Naive thymus-derived CD4-positive, alpha-beta T cell (primary cell): ENCODE data around the gene INPP5B. TPM values are rescaled to one million over a fixed set of nuclear protein-coding genes. Genes with fewer than 3 reads are reported as not detected.

Source experiments
- ATAC-seq: fragments of 150-1000 bp; cut with Tn5 transposase; 2 replicates; pipeline ENCODE4 v1.10.0; 2021; ENCODE audit warnings: mild to moderate bottlenecking, moderate library complexity
- CTCF ChIA-PET: fragments of 350-600 bp; sonication (Branson Sonifier 250); formaldehyde crosslinking; loops from one replicate; lab custom pipeline; 2021; ENCODE audit warnings: antibody characterized with exemption; lab: Charles Lee
- POLR2A ChIA-PET: fragments of 350-600 bp; sonication (Branson Sonifier 250); formaldehyde crosslinking; loops from one replicate; lab custom pipeline; 2021; ENCODE audit warnings: antibody characterized with exemption, inconsistent platforms; lab: Charles Lee
- DNase-seq, 9 donors: peaks; one replicate each; pipeline versions ENCODE4 v3.0.0 to v3.0.0-alpha.2; 2020 to 2022; ENCODE audit warnings: mixed read lengths in 1 of 9
- H3K27ac ChIP-seq: one replicate; pipeline ENCODE4 v1.7.0; 2013; ENCODE audit warnings: mild to moderate bottlenecking, low read depth, low read length, moderate library complexity
- H3K27me3 ChIP-seq, 2 donors: one replicate each; pipeline ENCODE4 v1.7.0; 2013; ENCODE audit warnings: low read length in 2 of 2, mild to moderate bottlenecking in 2 of 2, moderate library complexity in 2 of 2; ENCODE audit not compliant: control insufficient read depth in 2 of 2, insufficient read depth in 2 of 2
- H3K36me3 ChIP-seq, 3 experiments: 1 replicate in 2 of 3; 2 replicates in 1 of 3; pipeline ENCODE4 v1.7.0; 2013; ENCODE audit warnings: low read length in 3 of 3, mild to moderate bottlenecking in 3 of 3, moderate library complexity in 1 of 3; ENCODE audit not compliant: insufficient read depth in 3 of 3, control insufficient read depth in 2 of 3
- H3K4me1 ChIP-seq, 2 donors: one replicate each; pipeline ENCODE4 v1.7.0; 2013; ENCODE audit warnings: low read length in 2 of 2, mild to moderate bottlenecking in 2 of 2, moderate library complexity in 1 of 2; ENCODE audit not compliant: control insufficient read depth in 2 of 2, insufficient read depth in 2 of 2
- H3K4me3 ChIP-seq: 2 replicates; pipeline ENCODE4 v1.7.0; 2013; ENCODE audit warnings: mild to moderate bottlenecking, low read length
- H3K9me3 ChIP-seq, 3 experiments: 1 replicate in 2 of 3; 2 replicates in 1 of 3; pipeline ENCODE4 v1.7.0; 2013; ENCODE audit warnings: low read length in 3 of 3; ENCODE audit not compliant: control insufficient read depth in 2 of 3
- H3K27ac Mint-ChIP-seq, 9 donors: one replicate each; pipeline ENCODE4 v1.8.0; 2020 to 2022; ENCODE audit warnings: mixed read lengths in 9 of 9, mild to moderate bottlenecking in 8 of 9, moderate library complexity in 5 of 9, inconsistent platforms in 2 of 9
- H3K27me3 Mint-ChIP-seq, 5 donors: one replicate each; pipeline ENCODE4 v1.8.0; 2021 to 2022; ENCODE audit warnings: mixed read lengths in 5 of 5, mild to moderate bottlenecking in 1 of 5
- H3K36me3 Mint-ChIP-seq, 5 donors: one replicate each; pipeline ENCODE4 v1.8.0; 2020 to 2022; ENCODE audit warnings: mixed read lengths in 5 of 5, mild to moderate bottlenecking in 3 of 5, inconsistent platforms in 1 of 5
- H3K4me1 Mint-ChIP-seq, 7 donors: one replicate each; pipeline ENCODE4 v1.8.0; 2020 to 2022; ENCODE audit warnings: mixed read lengths in 7 of 7, mild to moderate bottlenecking in 3 of 7, inconsistent platforms in 1 of 7
- H3K4me3 Mint-ChIP-seq, 10 donors: one replicate each; pipeline ENCODE4 v1.8.0; 2020 to 2022; ENCODE audit warnings: mild to moderate bottlenecking in 10 of 10, mixed read lengths in 10 of 10, moderate library complexity in 6 of 10, inconsistent platforms in 2 of 10
- H3K9me3 Mint-ChIP-seq, 11 donors: one replicate each; pipeline ENCODE4 v1.8.0; 2020 to 2022; ENCODE audit warnings: mixed read lengths in 11 of 11, mild to moderate bottlenecking in 4 of 11, inconsistent platforms in 1 of 11, moderate library complexity in 1 of 11
- intact Hi-C, 2 donors: fragments of 100-400 bp; cut with micrococcal nuclease; formaldehyde crosslinking; loops; one replicate each; pipeline ENCODE4 v1.15.1; 2023
- polyA plus RNA-seq, 2 donors: library from polyadenylated mRNA; unstranded; fragments of 300-500 nt; fragmentation: Illumina TruSeq; gene quantifications; one replicate each; pipeline ENCODE4 v1.2.3, GENCODE V29; 2021
- total RNA-seq, 6 experiments: library from RNA in 5 of 6; stranded (reverse) in 5 of 6; gene quantifications; 1 replicate in 5 of 6; 2 replicates in 1 of 6; pipeline ENCODE4 v1.2.3 and lab custom pipeline; 2021 to 2026

Gene INPP5B
- total and polyA plus RNA-seq, 7 experiments from 2014 or later = 14.1 to 35.7 (median 28.0) TPM

- ChIA-PET POLR2A (no interaction called here), CTCF (no interaction called here)
- no peak overlapping the region for H3K27ac ChIP-seq
- H3K9me3 ChIP-seq = no peaks in the 10 kb centered on the region
- ATAC-seq = no peak
- no peak overlapping the region for H3K4me3 Mint-ChIP-seq
- DNase-seq = no peak
- H3K4me3 ChIP-seq = no peak overlapping the region
- H3K36me3 ChIP-seq = peaks cover 7 to 51% (median 8%) of the 10 kb centered on the region in 3 experiments
- intact Hi-C loops = no loop called here
- H3K27ac Mint-ChIP-seq = no peak overlapping the region
- no peaks in the 10 kb centered on the region for H3K27me3 ChIP-seq
- H3K9me3 Mint-ChIP-seq = no peaks in the 10 kb centered on the region
- no peaks in the 10 kb centered on the region for H3K27me3 Mint-ChIP-seq
- peaks cover 0 to 11% (median 0%) of the 10 kb centered on the region in 7 donors for H3K4me1 Mint-ChIP-seq
- peaks cover 10 to 51% (median 21%) of the 10 kb centered on the region in 5 donors for H3K36me3 Mint-ChIP-seq
- H3K4me1 ChIP-seq = no peaks in the 10 kb centered on the region
Measured at GRCh38 chr1:37824001-37824400, 122.9 kb downstream of the INPP5B start.

- CTCF ChIA-PET = interaction anchor here (0.5 to 0.7 kb wide), 3 partner anchors 136 to 1716 kb away, joined by 3 to 8 read pairs (median 4); no protein-coding TSS in a partner anchor
- H3K36me3 ChIP-seq = peaks cover 7 to 44% (median 8%) of the 10 kb centered on the region in 3 experiments
- Mint-ChIP-seq H3K4me3 (no peak overlapping the region), H3K4me1 (peaks cover 0 to 11% (median 0%) of the 10 kb centered on the region in 7 donors), H3K9me3 (no peaks in the 10 kb centered on the region), H3K27ac (peak overlapping the region in 1 of 9 donors; percentile 42), H3K36me3 (peaks cover 10 to 46% (median 21%) of the 10 kb centered on the region in 5 donors), H3K27me3 (no peaks in the 10 kb centered on the region)
- H3K27ac ChIP-seq = no peak overlapping the region
- POLR2A ChIA-PET = interaction anchor here (0.6 kb wide), 2 partner anchors 54 to 61 kb away, joined by 3 to 4 read pairs; no protein-coding TSS in a partner anchor
- DNase-seq (no peak), ATAC-seq (peak; percentile 44)
- H3K4me1 ChIP-seq = no peaks in the 10 kb centered on the region
- H3K27me3 ChIP-seq = no peaks in the 10 kb centered on the region
- H3K4me3 ChIP-seq = no peak overlapping the region
- intact Hi-C loops = no loop called here
- H3K9me3 ChIP-seq = no peaks in the 10 kb centered on the region
Measured at GRCh38 chr1:37822906-37823815, 123.7 kb downstream of the INPP5B start.

GRCh38 chr1:37821481-37821880 lies 125.4 kb downstream of the INPP5B start:
- POLR2A ChIA-PET = no interaction called here
- CTCF ChIA-PET = interaction anchor here (1.0 kb wide), 1 partner anchor 38 kb away, joined by 3 read pairs; the partner anchor contains the start of gene MTF1
- DNase-seq = no peak

GRCh38 chr1:37817481-37817880 lies 129.4 kb downstream of the INPP5B start:
- Mint-ChIP-seq H3K4me3 (no peak overlapping the region), H3K27me3 (no peaks in the 10 kb centered on the region), H3K27ac (peak overlapping the region in 1 of 9 donors; percentile 65), H3K4me1 (peaks cover 0 to 1% (median 0%) of the 10 kb centered on the region in 7 donors), H3K36me3 (peaks cover 7 to 37% (median 12%) of the 10 kb centered on the region in 5 donors), H3K9me3 (no peaks in the 10 kb centered on the region)
- no peak overlapping the region for H3K4me3 ChIP-seq
- ATAC-seq (no peak), DNase-seq (no peak)
- peaks cover 7 to 61% (median 9%) of the 10 kb centered on the region in 3 experiments for H3K36me3 ChIP-seq
- no peaks in the 10 kb centered on the region for H3K9me3 ChIP-seq
- POLR2A ChIA-PET = interaction anchor here (1.1 to 2.2 kb wide), 2 partner anchors 10 to 30 kb away, joined by 3 to 8 read pairs; partner anchors contain the start of genes C1orf122 and YRDC
- CTCF ChIA-PET = interaction anchor here (1.7 kb wide), 1 partner anchor 33 kb away, joined by 4 read pairs; no protein-coding TSS in a partner anchor
- H3K27ac ChIP-seq = no peak overlapping the region
- intact Hi-C loops = no loop called here
- no peaks in the 10 kb centered on the region for H3K27me3 ChIP-seq
- no peaks in the 10 kb centered on the region for H3K4me1 ChIP-seq

More at GRCh38 chr1:37821481-37821880, 125.4 kb downstream of the INPP5B start:
- Histone ChIP-seq H3K27ac (no peak overlapping the region), H3K4me3 (no peak overlapping the region), H3K9me3 (no peaks in the 10 kb centered on the region), H3K27me3 (no peaks in the 10 kb centered on the region), H3K4me1 (no peaks in the 10 kb centered on the region), H3K36me3 (peaks cover 7 to 54% (median 9%) of the 10 kb centered on the region in 3 experiments)
- H3K4me1 Mint-ChIP-seq = peaks cover 0 to 11% (median 0%) of the 10 kb centered on the region in 7 donors
- no peaks in the 10 kb centered on the region for H3K27me3 Mint-ChIP-seq
- ATAC-seq = no peak
- intact Hi-C loops = no loop called here
- no peak overlapping the region for H3K4me3 Mint-ChIP-seq
- H3K27ac Mint-ChIP-seq = no peak overlapping the region
- H3K9me3 Mint-ChIP-seq = no peaks in the 10 kb centered on the region
- peaks cover 9 to 42% (median 16%) of the 10 kb centered on the region in 5 donors for H3K36me3 Mint-ChIP-seq

GRCh38 chr1:37814252-37814651 lies 132.6 kb downstream of the INPP5B start:
- CTCF ChIA-PET = no interaction called here
- no peaks in the 10 kb centered on the region for H3K27me3 Mint-ChIP-seq
- no peaks in the 10 kb centered on the region for H3K9me3 Mint-ChIP-seq
- DNase-seq (no peak), ATAC-seq (no peak)
- intact Hi-C loops = no loop called here
- Histone ChIP-seq H3K4me3 (no peak overlapping the region), H3K9me3 (no peaks in the 10 kb centered on the region), H3K27me3 (no peaks in the 10 kb centered on the region), H3K36me3 (peaks cover 0 to 35% (median 4%) of the 10 kb centered on the region in 3 experiments), H3K27ac (no peak overlapping the region), H3K4me1 (peaks cover 0 to under 1% of the 10 kb centered on the region in 2 donors)
- H3K4me3 Mint-ChIP-seq = no peak overlapping the region
- H3K36me3 Mint-ChIP-seq = peaks cover 0 to 20% (median 4%) of the 10 kb centered on the region in 5 donors
- POLR2A ChIA-PET = interaction anchor here (0.6 kb wide), 1 partner anchor 22 kb away, joined by 3 read pairs; no protein-coding TSS in a partner anchor
- H3K4me1 Mint-ChIP-seq = peaks cover 5 to 22% (median 13%) of the 10 kb centered on the region in 7 donors
- H3K27ac Mint-ChIP-seq = no peak overlapping the region

GRCh38 chr1:37813529-37814145 lies 133.2 kb downstream of the INPP5B start:
- Histone ChIP-seq H3K27ac (no peak overlapping the region), H3K4me3 (no peak overlapping the region), H3K9me3 (no peaks in the 10 kb centered on the region), H3K36me3 (peaks cover 0 to 32% (median 4%) of the 10 kb centered on the region in 3 experiments), H3K4me1 (peaks cover 4 to 6% of the 10 kb centered on the region in 2 donors), H3K27me3 (no peaks in the 10 kb centered on the region)
- Mint-ChIP-seq H3K27me3 (no peaks in the 10 kb centered on the region), H3K4me3 (no peak overlapping the region), H3K36me3 (peaks cover 0 to 20% (median 4%) of the 10 kb centered on the region in 5 donors), H3K27ac (peak overlapping the region in 1 of 9 donors; percentile 31), H3K9me3 (no peaks in the 10 kb centered on the region), H3K4me1 (peaks cover 9 to 29% (median 19%) of the 10 kb centered on the region in 7 donors)
- ChIA-PET POLR2A (interaction anchor here (0.6 kb wide), 1 partner anchor 23 kb away, joined by 3 read pairs; no protein-coding TSS in a partner anchor), CTCF (no interaction called here)
- DNase-seq (no peak), ATAC-seq (no peak)
- intact Hi-C loops = no loop called here
